Cardiac fibroblast (primary cell): ENCODE data around the gene DHRS11.
A peak's percentile ranks its signal among the peaks of the same experiment; 100 is the strongest.

Experiments used
- DNase-seq, 2 donors: peaks; one replicate each; pipeline versions ENCODE4 v3.0.0 to v3.0.0-alpha.2; 2010; ENCODE audit warnings: low read depth in 2 of 2
- H3K4me3 ChIP-seq, 2 donors: replicated peaks in 1 of 2; 1 replicate in 1 of 2; 2 replicates in 1 of 2; pipeline ENCODE4 v1.5.1; 2011; ENCODE audit warnings: low read depth in 2 of 2, low read length in 2 of 2, mild to moderate bottlenecking in 2 of 2, moderate library complexity in 1 of 2
- TF ChIP-seq, protein P1 (sequence below): IDR thresholded peaks from one replicate; pipeline ENCODE4 v1.5.1; 2011; ENCODE audit warnings: low read depth, mild to moderate bottlenecking, low read length, inconsistent platforms

The DHRS11 gene

DNA sequence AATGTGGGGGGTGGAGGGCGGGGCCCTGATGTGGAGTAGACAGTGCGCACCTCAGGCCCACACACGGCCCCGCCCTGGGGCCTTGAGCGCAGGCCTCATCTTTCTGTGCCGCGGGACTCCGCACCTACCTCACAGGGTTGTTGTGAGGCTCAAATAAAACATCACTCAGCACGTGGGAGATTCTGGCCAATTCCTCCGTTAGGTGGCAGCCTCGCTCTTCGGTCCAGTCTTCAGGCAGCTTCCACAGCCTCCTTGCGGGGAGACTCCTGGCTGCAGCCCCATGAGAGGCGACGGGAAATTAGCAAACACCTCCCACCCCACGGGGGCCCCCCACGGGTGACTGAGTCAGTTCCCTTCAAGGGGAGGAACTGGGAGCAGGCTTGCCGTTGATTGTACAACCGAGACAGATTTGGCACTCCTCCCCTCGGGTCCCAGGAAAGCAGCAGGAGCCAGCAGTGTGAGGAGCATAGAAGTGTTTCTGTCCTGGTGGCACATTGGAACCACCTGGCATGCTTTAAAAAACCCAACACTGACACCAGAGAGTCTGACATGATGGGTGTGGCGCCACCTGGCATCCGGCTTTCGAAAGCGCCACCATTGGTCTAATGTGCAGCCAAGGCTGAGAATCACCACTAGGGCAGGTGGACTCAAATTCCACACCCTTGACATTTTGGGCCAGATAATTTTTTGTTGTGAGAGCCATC is 17.3 kb downstream of the DHRS11 start:
- TF ChIP-seq, protein P1, sequence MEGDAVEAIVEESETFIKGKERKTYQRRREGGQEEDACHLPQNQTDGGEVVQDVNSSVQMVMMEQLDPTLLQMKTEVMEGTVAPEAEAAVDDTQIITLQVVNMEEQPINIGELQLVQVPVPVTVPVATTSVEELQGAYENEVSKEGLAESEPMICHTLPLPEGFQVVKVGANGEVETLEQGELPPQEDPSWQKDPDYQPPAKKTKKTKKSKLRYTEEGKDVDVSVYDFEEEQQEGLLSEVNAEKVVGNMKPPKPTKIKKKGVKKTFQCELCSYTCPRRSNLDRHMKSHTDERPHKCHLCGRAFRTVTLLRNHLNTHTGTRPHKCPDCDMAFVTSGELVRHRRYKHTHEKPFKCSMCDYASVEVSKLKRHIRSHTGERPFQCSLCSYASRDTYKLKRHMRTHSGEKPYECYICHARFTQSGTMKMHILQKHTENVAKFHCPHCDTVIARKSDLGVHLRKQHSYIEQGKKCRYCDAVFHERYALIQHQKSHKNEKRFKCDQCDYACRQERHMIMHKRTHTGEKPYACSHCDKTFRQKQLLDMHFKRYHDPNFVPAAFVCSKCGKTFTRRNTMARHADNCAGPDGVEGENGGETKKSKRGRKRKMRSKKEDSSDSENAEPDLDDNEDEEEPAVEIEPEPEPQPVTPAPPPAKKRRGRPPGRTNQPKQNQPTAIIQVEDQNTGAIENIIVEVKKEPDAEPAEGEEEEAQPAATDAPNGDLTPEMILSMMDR: peak; percentile 52
- peak; percentile 81 to 82 for DNase-seq
- H3K4me3 ChIP-seq: no peak overlapping the region

DNA sequence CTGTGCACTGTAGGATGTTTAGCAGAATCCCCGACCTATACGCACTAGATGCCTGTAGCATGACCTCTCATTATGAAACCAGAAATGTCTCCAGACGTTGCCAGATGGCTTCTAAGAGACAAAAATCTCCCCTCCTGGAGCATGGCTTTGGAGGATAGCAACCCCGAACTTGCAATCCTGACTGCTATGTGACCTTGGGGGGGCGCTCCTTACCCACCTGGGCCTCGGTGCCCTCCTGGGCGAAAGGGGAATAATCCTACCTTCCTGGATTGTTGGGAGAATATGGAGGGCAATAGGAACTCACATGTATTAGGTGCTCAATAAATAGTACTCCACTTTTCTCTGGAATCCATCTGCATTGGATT is 17.8 kb downstream of the DHRS11 start:
- TF ChIP-seq, protein P1: no peak

DNA sequence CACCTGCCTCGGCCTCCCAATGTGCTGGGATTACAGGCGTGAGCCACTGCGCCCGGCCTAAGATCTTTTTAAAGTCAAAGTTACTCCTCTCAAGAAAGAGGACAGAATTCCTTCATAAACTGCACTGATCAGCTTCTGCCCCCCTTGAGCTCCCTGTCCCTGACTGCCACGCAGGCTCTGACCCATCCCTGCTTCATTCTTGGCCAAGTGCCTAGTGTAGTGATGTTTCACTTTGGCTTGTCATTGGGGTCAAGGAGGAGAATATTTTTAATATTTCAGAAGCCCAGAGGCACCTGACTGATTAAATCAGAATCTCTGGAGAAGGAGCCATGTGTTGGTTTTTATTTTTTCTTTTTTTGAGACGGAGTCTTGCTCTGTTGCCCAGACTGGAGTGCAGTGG is 18.8 kb downstream of the DHRS11 start:
- no peak overlapping the region for H3K4me3 ChIP-seq
- TF ChIP-seq, protein P1: no peak
- DNase-seq: peak in 1 of 2 donors; percentile 49

More for the DNA sequence above, 17.8 kb downstream of the DHRS11 start:
- DNase-seq: no peak
- H3K4me3 ChIP-seq: no peak overlapping the region

DNA sequence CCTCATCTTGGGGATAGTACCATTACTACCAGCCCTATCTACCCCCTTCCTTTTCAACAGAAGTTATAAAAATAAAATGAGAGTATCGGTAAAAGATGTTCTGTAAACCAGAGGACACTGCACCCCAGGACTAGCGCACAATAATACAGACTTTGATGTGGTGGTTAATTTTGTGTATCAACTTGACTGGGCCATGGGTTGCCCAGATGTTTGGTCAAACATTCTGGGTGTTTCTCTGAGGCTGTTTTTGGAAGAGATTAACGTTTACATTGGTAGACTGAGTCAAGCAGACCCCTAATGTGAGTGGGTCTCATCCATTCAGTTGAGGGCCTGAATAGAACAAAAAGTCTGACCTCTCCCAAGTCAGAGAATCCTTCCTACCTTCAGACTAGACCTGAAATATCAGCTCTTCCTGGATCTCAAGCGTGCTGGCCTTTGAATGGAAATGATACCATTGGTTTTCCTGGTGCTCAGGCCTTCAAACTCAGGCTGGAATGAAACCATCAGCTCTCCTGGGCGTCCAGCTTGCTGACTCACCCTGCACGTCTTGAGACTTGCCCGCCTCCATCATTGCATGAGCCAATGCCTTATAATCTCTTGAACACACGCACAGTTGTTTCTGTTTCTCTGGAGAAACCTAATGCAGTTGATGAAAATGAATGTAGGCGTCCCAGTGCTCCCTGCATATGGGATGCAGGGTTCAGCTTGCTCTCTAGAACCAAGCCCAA is 19.8 kb downstream of the DHRS11 start:
- no peak overlapping the region for H3K4me3 ChIP-seq
- TF ChIP-seq, protein P1: no peak
- DNase-seq: peak; percentile 82 to 86

DNA sequence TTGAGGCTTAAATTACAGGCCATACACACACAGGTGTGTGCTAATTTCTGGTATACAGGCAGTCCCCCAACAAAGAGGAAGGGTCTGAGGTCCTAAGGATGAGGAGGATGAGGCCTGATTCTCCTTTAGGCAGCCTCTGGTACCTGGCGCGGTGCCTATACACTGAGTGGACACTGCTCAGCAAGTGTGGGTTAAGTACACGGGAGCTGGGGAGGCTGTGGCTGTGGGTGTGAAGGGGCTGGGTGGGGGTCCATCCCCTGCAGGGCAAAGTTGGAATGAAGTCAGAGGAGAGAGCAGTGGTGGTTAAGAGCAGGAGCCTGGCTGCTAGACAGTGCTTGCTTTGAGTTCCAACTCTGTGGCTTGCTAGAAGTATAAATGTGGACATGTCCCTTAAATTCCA is 20.6 kb downstream of the DHRS11 start:
- DNase-seq: no peak
- no peak overlapping the region for H3K4me3 ChIP-seq
- TF ChIP-seq, protein P1: no peak

DNA sequence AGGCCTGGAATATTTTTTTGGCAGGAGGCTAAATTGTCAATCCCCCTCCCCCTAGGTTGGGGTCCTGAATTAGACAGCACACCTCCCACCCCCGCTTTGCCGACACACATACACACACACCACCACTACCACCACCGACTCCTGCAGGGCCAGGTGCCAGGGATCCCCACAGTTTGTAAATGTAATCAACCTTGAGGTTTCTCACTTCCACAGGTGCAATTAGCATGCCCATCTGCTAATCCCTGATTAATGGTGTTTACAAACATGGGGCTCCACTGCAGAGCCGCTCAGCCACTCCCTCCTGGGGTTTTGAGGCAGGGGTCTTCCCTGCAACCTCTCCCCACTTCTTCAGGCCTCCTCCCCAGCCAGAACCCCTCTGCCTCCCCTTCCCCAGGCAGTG is 21.5 kb downstream of the DHRS11 start:
- DNase-seq: no peak
- TF ChIP-seq, protein P1: no peak
- no peak overlapping the region for H3K4me3 ChIP-seq

DNA sequence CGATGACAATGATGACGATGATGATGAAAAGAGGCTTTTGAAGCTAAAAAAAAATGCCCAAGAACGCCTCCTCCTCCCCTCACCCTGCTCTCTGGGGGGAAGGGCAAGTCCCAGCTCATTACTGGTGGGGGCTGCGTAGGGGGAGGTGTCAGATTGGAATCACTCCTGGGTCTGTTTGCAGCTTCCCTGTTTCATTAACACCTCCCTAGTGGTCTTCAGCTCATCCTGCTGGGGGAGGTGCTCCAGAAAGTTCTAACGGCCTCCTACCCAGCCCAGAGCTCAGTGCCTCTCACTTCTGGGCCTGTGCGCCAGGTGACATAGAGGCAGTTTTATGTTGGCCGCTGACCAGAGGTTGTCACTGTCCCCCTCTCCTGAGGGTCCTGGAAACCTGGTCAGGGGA is 22.4 kb downstream of the DHRS11 start:
- TF ChIP-seq, protein P1: no peak
- no peak overlapping the region for H3K4me3 ChIP-seq
- DNase-seq: no peak
